ENCODE measurements around the gene CDCA8. TPM values are rescaled to one million over a fixed set of nuclear protein-coding genes. Genes with fewer than 3 reads are reported as not detected.

CDCA8 gene
- polyA plus RNA-seq, 2 of the 4 experiments (the other 2 are of a cell fraction) = 26.8 to 32.1 TPM

- FAIRE-seq = no peak
- POLR2A ChIA-PET = no interaction called here
- TF ChIP-seq E2F6 (IDR thresholded peaks at IDR 0.05; ENCODE audit: borderline replicate concordance, low read depth) (no peak), SREBF2 (IDR thresholded peaks at IDR 0.05) (no peak), NPAS2 (CRISPR knock-in tag; IDR thresholded peaks at IDR 0.05; ENCODE audit: borderline replicate concordance) (no peak), EHF (CRISPR knock-in tag; IDR thresholded peaks at IDR 0.05) (no peak)
- TF ChIP-seq, protein P1, sequence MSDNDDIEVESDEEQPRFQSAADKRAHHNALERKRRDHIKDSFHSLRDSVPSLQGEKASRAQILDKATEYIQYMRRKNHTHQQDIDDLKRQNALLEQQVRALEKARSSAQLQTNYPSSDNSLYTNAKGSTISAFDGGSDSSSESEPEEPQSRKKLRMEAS (IDR thresholded peaks at IDR 0.05) = no peak
- TF ChIP-seq, protein P2, sequence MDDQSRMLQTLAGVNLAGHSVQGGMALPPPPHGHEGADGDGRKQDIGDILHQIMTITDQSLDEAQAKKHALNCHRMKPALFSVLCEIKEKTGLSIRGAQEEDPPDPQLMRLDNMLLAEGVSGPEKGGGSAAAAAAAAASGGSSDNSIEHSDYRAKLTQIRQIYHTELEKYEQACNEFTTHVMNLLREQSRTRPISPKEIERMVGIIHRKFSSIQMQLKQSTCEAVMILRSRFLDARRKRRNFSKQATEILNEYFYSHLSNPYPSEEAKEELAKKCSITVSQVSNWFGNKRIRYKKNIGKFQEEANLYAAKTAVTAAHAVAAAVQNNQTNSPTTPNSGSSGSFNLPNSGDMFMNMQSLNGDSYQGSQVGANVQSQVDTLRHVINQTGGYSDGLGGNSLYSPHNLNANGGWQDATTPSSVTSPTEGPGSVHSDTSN (IDR thresholded peaks at IDR 0.05) = no peak
- DNase-seq (ENCODE audit: low read depth in 1 of 2, low spot score in 1 of 2) = no peak
- H3K9me3 ChIP-seq = no peaks in the 10 kb centered on the region
- H3K4me3 ChIP-seq = no peak overlapping the region
- H3K27ac ChIP-seq = no peak overlapping the region
- ATAC-seq = no peak
- no peaks in the 10 kb centered on the region for H3K4me1 ChIP-seq
- WGBS (ENCODE audit: missing lambda C conversion rate) = 87% methylated on average over 6 of the region's 6 CpGs
- no peak overlapping the region for H3K4me2 ChIP-seq
- CTCF ChIA-PET = no interaction called here
Observed at GRCh38 chr1:37724575-37724974, 32.3 kb downstream of the CDCA8 start.

DNA sequence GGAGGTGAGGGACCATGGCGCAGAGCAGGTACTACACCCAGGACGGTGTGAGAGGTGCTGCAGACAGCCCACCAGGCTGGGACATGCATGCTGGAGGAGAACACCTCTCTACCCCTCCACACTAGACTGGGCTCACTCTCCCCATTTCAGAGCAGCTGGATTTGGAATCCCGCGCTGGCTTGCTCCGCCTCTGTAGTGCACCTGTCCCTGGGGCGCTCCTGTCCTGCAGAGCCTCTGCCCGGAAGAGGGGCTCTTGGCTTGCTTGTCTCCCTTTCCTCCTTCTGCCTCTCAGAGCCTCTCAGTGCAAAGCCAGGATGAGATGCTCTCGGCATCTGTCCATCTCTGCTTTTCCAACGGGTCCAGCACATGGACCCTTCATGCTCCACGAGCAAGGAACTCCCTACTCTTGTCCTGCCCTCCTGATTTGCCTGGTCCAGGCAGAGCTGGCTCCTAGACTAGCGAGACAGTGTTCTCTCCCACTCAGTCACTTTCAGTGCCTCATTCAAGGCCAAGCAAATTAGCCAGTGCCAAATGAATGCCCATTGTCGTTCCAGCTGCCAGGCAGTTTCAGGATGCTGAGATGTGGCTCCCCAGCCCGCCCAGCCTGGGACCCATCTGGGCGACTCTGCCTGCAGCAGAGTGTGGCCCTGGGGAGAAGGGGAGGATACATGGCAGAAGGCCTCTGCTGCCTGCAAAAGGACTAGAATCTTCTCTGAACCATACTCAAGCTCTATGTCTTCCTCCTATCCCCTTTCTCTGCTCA is 33.7 kb downstream of the CDCA8 start:
- no peaks in the 10 kb centered on the region for H3K4me1 ChIP-seq
- FAIRE-seq (no peak), ATAC-seq (no peak; a peak in 1 of 6 replicates), DNase-seq (ENCODE audit: low read depth in 1 of 2, low spot score in 1 of 2) (no peak)
- H3K4me2 ChIP-seq = no peak overlapping the region
- 59% methylated on average over 12 of the region's 14 CpGs for WGBS (ENCODE audit: missing lambda C conversion rate)
- no peaks in the 10 kb centered on the region for H3K9me3 ChIP-seq
- no peak overlapping the region for H3K4me3 ChIP-seq
- ChIA-PET CTCF (interaction anchor here (0.9 kb wide), 1 partner anchor 9 kb away, joined by 3 read pairs; no protein-coding TSS in a partner anchor), POLR2A (no interaction called here)
- no peak for TF ChIP-seq E2F6 (IDR thresholded peaks at IDR 0.05; ENCODE audit: borderline replicate concordance, low read depth)
- TF ChIP-seq, protein P3, sequence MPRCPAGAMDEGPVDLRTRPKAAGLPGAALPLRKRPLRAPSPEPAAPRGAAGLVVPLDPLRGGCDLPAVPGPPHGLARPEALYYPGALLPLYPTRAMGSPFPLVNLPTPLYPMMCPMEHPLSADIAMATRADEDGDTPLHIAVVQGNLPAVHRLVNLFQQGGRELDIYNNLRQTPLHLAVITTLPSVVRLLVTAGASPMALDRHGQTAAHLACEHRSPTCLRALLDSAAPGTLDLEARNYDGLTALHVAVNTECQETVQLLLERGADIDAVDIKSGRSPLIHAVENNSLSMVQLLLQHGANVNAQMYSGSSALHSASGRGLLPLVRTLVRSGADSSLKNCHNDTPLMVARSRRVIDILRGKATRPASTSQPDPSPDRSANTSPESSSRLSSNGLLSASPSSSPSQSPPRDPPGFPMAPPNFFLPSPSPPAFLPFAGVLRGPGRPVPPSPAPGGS (IDR thresholded peaks at IDR 0.05) = no peak
- no peak for TF ChIP-seq JUNB (IDR thresholded peaks at IDR 0.05)
- TF ChIP-seq CEBPB (IDR thresholded peaks at IDR 0.05) = no peak
- no peak for TF ChIP-seq RAD21 (conservative IDR thresholded peaks at IDR 0.05 in 1 of 2, IDR thresholded peaks at IDR 0.05 in 1 of 2)
- TF ChIP-seq, protein P4, sequence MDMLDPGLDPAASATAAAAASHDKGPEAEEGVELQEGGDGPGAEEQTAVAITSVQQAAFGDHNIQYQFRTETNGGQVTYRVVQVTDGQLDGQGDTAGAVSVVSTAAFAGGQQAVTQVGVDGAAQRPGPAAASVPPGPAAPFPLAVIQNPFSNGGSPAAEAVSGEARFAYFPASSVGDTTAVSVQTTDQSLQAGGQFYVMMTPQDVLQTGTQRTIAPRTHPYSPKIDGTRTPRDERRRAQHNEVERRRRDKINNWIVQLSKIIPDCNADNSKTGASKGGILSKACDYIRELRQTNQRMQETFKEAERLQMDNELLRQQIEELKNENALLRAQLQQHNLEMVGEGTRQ (IDR thresholded peaks at IDR 0.05) = no peak
- TF ChIP-seq CBX2 (IDR thresholded peaks at IDR 0.05; ENCODE audit: borderline replicate concordance, low read depth) = no peak
- TF ChIP-seq MYC (IDR thresholded peaks at IDR 0.05; ENCODE audit: borderline replicate concordance, low read length) = no peak
- no peak for TF ChIP-seq NR3C1 (IDR thresholded peaks at IDR 0.05)
- TF ChIP-seq PHF8 (IDR thresholded peaks at IDR 0.05; ENCODE audit: borderline replicate concordance, low read depth) = no peak
- no peak for TF ChIP-seq EHF (CRISPR knock-in tag; IDR thresholded peaks at IDR 0.05)
- no peak for TF ChIP-seq GATA3 (IDR thresholded peaks at IDR 0.05; ENCODE audit: borderline replicate concordance)
- no peak overlapping the region for H3K27ac ChIP-seq
